Endodermal cell (in vitro differentiated cells): ENCODE data around the gene OPCML. TPM values are rescaled to one million over a fixed set of nuclear protein-coding genes. Genes with fewer than 3 reads are reported as not detected.

Experiments used
- DNase-seq: peaks from one replicate; pipeline ENCODE4 v3.0.0-alpha.2; 2017
- H3K27ac ChIP-seq: 2 replicates; pipeline ENCODE4 v1.5.1; 2013; ENCODE audit warnings: mild to moderate bottlenecking, low read depth, low read length, moderate library complexity
- H3K27me3 ChIP-seq: 2 replicates; pipeline ENCODE4 v1.6.1; 2013; ENCODE audit warnings: mild to moderate bottlenecking, low read length, moderate library complexity; ENCODE audit not compliant: insufficient read depth, control insufficient read depth, poor library complexity, severe bottlenecking
- H3K36me3 ChIP-seq: 2 replicates; pipeline ENCODE4 v1.7.0; 2013; ENCODE audit warnings: mild to moderate bottlenecking, low read length, moderate library complexity; ENCODE audit not compliant: control insufficient read depth, insufficient read depth
- H3K4me1 ChIP-seq: one replicate; pipeline ENCODE4 v1.7.0; 2013; ENCODE audit warnings: low read length; ENCODE audit not compliant: control insufficient read depth, insufficient read depth
- H3K4me3 ChIP-seq: 2 replicates; pipeline ENCODE4 v1.5.1; 2013; ENCODE audit warnings: mild to moderate bottlenecking, low read length, moderate library complexity
- H3K9ac ChIP-seq: 2 replicates; pipeline ENCODE4 v1.6.1; 2013; ENCODE audit warnings: mild to moderate bottlenecking, low read length, moderate library complexity; ENCODE audit not compliant: poor library complexity, severe bottlenecking; ENCODE audit errors: extremely low read depth
- H3K9me3 ChIP-seq: 2 replicates; pipeline ENCODE4 v1.6.1; 2013; ENCODE audit warnings: mild to moderate bottlenecking, low read length, moderate library complexity; ENCODE audit not compliant: control insufficient read depth
- H3K27ac Mint-ChIP-seq: 2 replicates; pipeline ENCODE4 v1.8.0; 2020; ENCODE audit warnings: mixed read lengths
- H3K27me3 Mint-ChIP-seq: 2 replicates; pipeline ENCODE4 v1.8.0; 2021; ENCODE audit warnings: mild to moderate bottlenecking, mixed read lengths; ENCODE audit not compliant: insufficient read depth
- H3K36me3 Mint-ChIP-seq: 2 replicates; pipeline ENCODE4 v1.8.0; 2020; ENCODE audit warnings: low read depth, mixed read lengths
- H3K4me1 Mint-ChIP-seq: 2 replicates; pipeline ENCODE4 v1.8.0; 2020; ENCODE audit warnings: mixed read lengths
- H3K4me3 Mint-ChIP-seq: 2 replicates; pipeline ENCODE4 v1.8.0; 2020; ENCODE audit warnings: mild to moderate bottlenecking, moderate library complexity, mixed read lengths
- H3K9me3 Mint-ChIP-seq: 2 replicates; pipeline ENCODE4 v1.8.0; 2020; ENCODE audit warnings: mild to moderate bottlenecking, mixed read lengths
- WGBS, 2 experiments: methylation state at CpG; one replicate each; pipeline versions ENCODE4 v1.1.5 to v1.1.7; 2013; ENCODE audit warnings: missing lambda C conversion rate in 2 of 2, mixed read lengths in 1 of 2; ENCODE audit not compliant: insufficient coverage in 1 of 2, insufficient read length in 1 of 2; 5-methylcytosine and 5-hydroxymethylcytosine counted together
- total RNA-seq, 2 donors: library from RNA; stranded (reverse); fragmentation: NEBNext Ultra II Directional in 1 of 2; extraction: Animal tissue kit (Norgen Biotek cat#: 25700) in 1 of 2; gene quantifications; 2 replicates in 1 of 2; 3 replicates in 1 of 2; pipeline ENCODE4 v1.2.1, GENCODE V29; 2021
- TF ChIP-seq, protein P1 (sequence below): fragments of 200-600 bp; sonication (generic); conservative IDR thresholded peaks from 2 replicates; pipeline ENCODE4 v1.5.0; 2021; ENCODE audit warnings: antibody characterized with exemption, mild to moderate bottlenecking

The OPCML gene
- total RNA-seq, 2 donors from 2014 or later, result 0.49 to 0.86 TPM

GRCh38 chr11:132942611-132943356 lies 589.5 kb downstream of the OPCML start:
- peak; percentile 82 for DNase-seq
- no peaks in the 10 kb centered on the region for H3K36me3 Mint-ChIP-seq
- TF ChIP-seq, protein P1, sequence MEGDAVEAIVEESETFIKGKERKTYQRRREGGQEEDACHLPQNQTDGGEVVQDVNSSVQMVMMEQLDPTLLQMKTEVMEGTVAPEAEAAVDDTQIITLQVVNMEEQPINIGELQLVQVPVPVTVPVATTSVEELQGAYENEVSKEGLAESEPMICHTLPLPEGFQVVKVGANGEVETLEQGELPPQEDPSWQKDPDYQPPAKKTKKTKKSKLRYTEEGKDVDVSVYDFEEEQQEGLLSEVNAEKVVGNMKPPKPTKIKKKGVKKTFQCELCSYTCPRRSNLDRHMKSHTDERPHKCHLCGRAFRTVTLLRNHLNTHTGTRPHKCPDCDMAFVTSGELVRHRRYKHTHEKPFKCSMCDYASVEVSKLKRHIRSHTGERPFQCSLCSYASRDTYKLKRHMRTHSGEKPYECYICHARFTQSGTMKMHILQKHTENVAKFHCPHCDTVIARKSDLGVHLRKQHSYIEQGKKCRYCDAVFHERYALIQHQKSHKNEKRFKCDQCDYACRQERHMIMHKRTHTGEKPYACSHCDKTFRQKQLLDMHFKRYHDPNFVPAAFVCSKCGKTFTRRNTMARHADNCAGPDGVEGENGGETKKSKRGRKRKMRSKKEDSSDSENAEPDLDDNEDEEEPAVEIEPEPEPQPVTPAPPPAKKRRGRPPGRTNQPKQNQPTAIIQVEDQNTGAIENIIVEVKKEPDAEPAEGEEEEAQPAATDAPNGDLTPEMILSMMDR, result peak; percentile 82
- 14 to 60% methylated on average over 1 to 30 of the region's 42 CpGs for WGBS, 2 experiments
- H3K27me3 Mint-ChIP-seq, result peaks cover 52% of the 10 kb centered on the region
- no peaks in the 10 kb centered on the region for H3K4me1 ChIP-seq
- H3K9me3 Mint-ChIP-seq, result no peaks in the 10 kb centered on the region
- no peaks in the 10 kb centered on the region for H3K36me3 ChIP-seq
- peak overlapping the region; percentile 80 for H3K4me3 ChIP-seq
- no peak overlapping the region for H3K27ac Mint-ChIP-seq
- no peaks in the 10 kb centered on the region for H3K9me3 ChIP-seq
- H3K4me3 Mint-ChIP-seq, result peak overlapping the region; percentile 67
- no peak overlapping the region for H3K27ac ChIP-seq
- H3K4me1 Mint-ChIP-seq, result no peaks in the 10 kb centered on the region
- H3K27me3 ChIP-seq, result peaks cover 49% of the 10 kb centered on the region
- H3K9ac ChIP-seq, result no peak overlapping the region

DNA sequence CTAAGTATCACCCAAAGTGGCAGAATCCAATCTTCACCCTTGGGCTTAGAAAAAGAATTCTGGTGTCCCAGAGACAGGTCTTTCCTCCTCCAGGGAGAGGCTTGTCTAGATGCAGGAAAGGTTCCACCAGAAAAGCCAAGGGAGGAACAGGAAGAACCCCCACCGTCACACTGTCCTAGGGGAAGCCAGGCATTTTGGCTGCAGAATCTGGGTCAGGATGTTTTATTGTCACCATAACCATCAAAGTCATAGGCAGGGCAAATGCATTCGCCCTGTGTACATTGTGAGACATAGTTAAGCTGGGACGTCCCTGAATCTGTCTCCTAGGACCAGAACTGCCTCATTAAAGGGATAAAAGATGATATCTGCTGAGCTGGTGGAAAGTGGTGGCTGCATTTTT lies 590.5 kb downstream of the OPCML start:
- no peak overlapping the region for H3K4me3 ChIP-seq
- peaks cover 43% of the 10 kb centered on the region for H3K27me3 Mint-ChIP-seq
- H3K9me3 ChIP-seq, result no peaks in the 10 kb centered on the region
- no peak overlapping the region for H3K27ac ChIP-seq
- no peaks in the 10 kb centered on the region for H3K9me3 Mint-ChIP-seq
- no peak overlapping the region for H3K4me3 Mint-ChIP-seq
- H3K4me1 Mint-ChIP-seq, result peaks cover 5% of the 10 kb centered on the region
- peaks cover 4% of the 10 kb centered on the region for H3K4me1 ChIP-seq
- TF ChIP-seq, protein P1, result no peak
- H3K36me3 ChIP-seq, result no peaks in the 10 kb centered on the region
- no peak overlapping the region for H3K9ac ChIP-seq
- H3K27me3 ChIP-seq, result peaks cover 42% of the 10 kb centered on the region
- WGBS, 2 experiments, result 80 to 82% methylated on average over 2 to 3 of the region's 3 CpGs
- H3K36me3 Mint-ChIP-seq, result no peaks in the 10 kb centered on the region
- H3K27ac Mint-ChIP-seq, result no peak overlapping the region
- DNase-seq, result no peak

DNA sequence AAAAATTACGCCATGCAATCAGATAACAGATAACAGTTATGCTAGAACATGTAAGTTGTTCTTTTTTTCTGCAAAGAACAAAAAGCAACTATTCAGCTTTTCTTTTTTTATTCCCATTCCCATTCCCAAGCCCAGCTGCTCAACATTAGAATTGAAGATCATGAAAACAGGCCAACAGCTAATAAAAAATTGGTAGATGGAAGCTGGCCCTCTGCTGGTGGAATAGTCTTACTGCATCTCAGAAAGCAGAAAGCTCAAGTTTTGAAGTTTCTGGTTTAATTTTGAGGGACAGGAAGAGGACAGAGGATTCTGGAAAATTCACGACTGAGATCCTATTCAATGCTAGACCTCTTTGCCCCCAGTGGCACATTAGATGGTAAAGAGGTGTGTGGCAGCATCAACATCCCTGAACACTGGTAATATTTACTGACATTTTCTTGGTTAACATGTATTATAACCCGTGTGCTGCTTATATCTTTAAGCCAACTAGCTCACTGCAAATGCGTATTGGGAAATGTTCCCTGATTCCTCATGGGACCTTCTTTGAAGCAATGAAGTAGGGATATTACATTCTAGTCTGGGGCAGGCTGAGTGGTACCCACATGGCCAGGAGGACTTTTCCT lies 591.2 kb downstream of the OPCML start:
- no peak overlapping the region for H3K4me3 ChIP-seq
- peaks cover 36% of the 10 kb centered on the region for H3K27me3 ChIP-seq
- H3K4me1 Mint-ChIP-seq, result peaks cover 10% of the 10 kb centered on the region
- H3K9me3 ChIP-seq, result no peaks in the 10 kb centered on the region
- H3K27me3 Mint-ChIP-seq, result peaks cover 38% of the 10 kb centered on the region
- peaks cover 5% of the 10 kb centered on the region for H3K4me1 ChIP-seq
- H3K27ac ChIP-seq, result no peak overlapping the region
- no peaks in the 10 kb centered on the region for H3K9me3 Mint-ChIP-seq
- 53 to 62% methylated on average over 3 of the region's 4 CpGs for WGBS, 2 experiments
- no peak overlapping the region for H3K9ac ChIP-seq
- no peaks in the 10 kb centered on the region for H3K36me3 ChIP-seq
- TF ChIP-seq, protein P1, result peak; percentile 93
- no peak overlapping the region for H3K27ac Mint-ChIP-seq
- DNase-seq, result no peak
- no peak overlapping the region for H3K4me3 Mint-ChIP-seq
- no peaks in the 10 kb centered on the region for H3K36me3 Mint-ChIP-seq
